A549 (cell line): ENCODE results near the gene FSTL4. TPM values are rescaled to one million over a fixed set of nuclear protein-coding genes. Genes with fewer than 3 reads are reported as not detected.
A peak's percentile ranks its signal among the peaks of the same experiment; 100 is the strongest.

Source experiments
- ATAC-seq, 2 experiments: fragments of 200-7000 bp in 1 of 2; fragments of >200 bp in 1 of 2; cut with Nextera tagmentation in 1 of 2; cut with Tn5 transposase in 1 of 2; 3 replicates each; pipeline versions ENCODE4 v1.8.0 to v1.9.1; 2018 to 2020; ENCODE audit warnings: mild to moderate bottlenecking in 1 of 2, moderate library complexity in 1 of 2
- CTCF ChIA-PET: fragments of 300-600 bp; sonication (Branson Sonifier 250); formaldehyde crosslinking; extraction: SDS; loops from one replicate; lab custom pipeline; 2021; ENCODE audit warnings: antibody characterized with exemption, inconsistent platforms; lab: Yijun Ruan, JAX
- POLR2A ChIA-PET: fragments of 350-600 bp; formaldehyde crosslinking; extraction: SDS; loops from one replicate; lab custom pipeline; 2021; ENCODE audit warnings: antibody characterized with exemption, inconsistent platforms; lab: Yijun Ruan, JAX
- DNase-seq, 2 experiments: peaks; one replicate each; pipeline versions ENCODE4 v3.0.0 to v3.0.0-alpha.2; 2011 to 2016; ENCODE audit warnings: low read depth in 1 of 2, low spot score in 1 of 2
- FAIRE-seq: peaks from 2 replicates; lab custom pipeline; 2011; peaks lifted over from hg19 to GRCh38; lab: Jason Lieb, UNC
- H3K27ac ChIP-seq, 2 experiments: fragments of >200 bp; sonication (Bioruptor Twin); formaldehyde crosslinking; 3 replicates each; pipeline ENCODE4 v1.5.1; 2016 to 2017
- H3K4me1 ChIP-seq: fragments of >200 bp; sonication (Bioruptor Twin); formaldehyde crosslinking; 3 replicates; pipeline ENCODE4 v1.6.1; 2016
- H3K4me2 ChIP-seq: fragments of >200 bp; sonication (Bioruptor Twin); formaldehyde crosslinking; 3 replicates; pipeline ENCODE4 v1.6.1; 2016
- H3K4me3 ChIP-seq: fragments of >200 bp; sonication (Bioruptor Twin); formaldehyde crosslinking; 3 replicates; pipeline ENCODE4 v1.5.1; 2016
- H3K9me3 ChIP-seq: fragments of >200 bp; sonication (Bioruptor Twin); formaldehyde crosslinking; 3 replicates; pipeline ENCODE4 v1.6.1; 2016
- ATOH8 ChIP-seq: fragments of 250-450 bp; sonication (Bioruptor Pico); IDR thresholded peaks from 2 replicates; pipeline ENCODE4 v1.5.0; 2020; ENCODE audit warnings: low read depth, mild to moderate bottlenecking, moderate library complexity
- BHLHE40 ChIP-seq: IDR thresholded peaks from 2 replicates; pipeline ENCODE4 v1.6.1; 2012; ENCODE audit warnings: low read depth, low read length, inconsistent platforms
- E2F6 ChIP-seq: IDR thresholded peaks from 2 replicates; pipeline ENCODE4 v1.6.1; 2012; ENCODE audit warnings: low read depth, borderline replicate concordance
- FOSB ChIP-seq: fragments of 250-450 bp; sonication (Bioruptor Pico); IDR thresholded peaks from 2 replicates; pipeline ENCODE4 v1.5.0; 2020; ENCODE audit warnings: mild to moderate bottlenecking, moderate library complexity
- HDAC2 ChIP-seq: fragments of 200-600 bp; sonication (generic); IDR thresholded peaks from 2 replicates; pipeline ENCODE4 v1.6.1; 2016
- JUN ChIP-seq, 2 experiments: fragments of >200 bp; sonication (Bioruptor Twin); formaldehyde crosslinking; IDR thresholded peaks; 2 replicates in 1 of 2; 3 replicates in 1 of 2; pipeline ENCODE4 v1.6.1; 2016 to 2017
- KDM5A ChIP-seq: fragments of 200-600 bp; sonication (generic); IDR thresholded peaks from 2 replicates; pipeline ENCODE4 v1.6.1; 2016; ENCODE audit warnings: antibody characterized with exemption, mild to moderate bottlenecking
- MAFK ChIP-seq: fragments of 450-650 bp; IDR thresholded peaks from 2 replicates; pipeline ENCODE4 v1.6.1; 2014; ENCODE audit not compliant: partially characterized antibody
- MAZ ChIP-seq: fragments of 150-350 bp; IDR thresholded peaks from 2 replicates; pipeline ENCODE4 v1.6.1; 2014; ENCODE audit warnings: antibody characterized with exemption, low read depth, low read length, borderline replicate concordance
- MYC ChIP-seq: IDR thresholded peaks from 2 replicates; pipeline ENCODE4 v1.6.1; 2012; ENCODE audit warnings: mild to moderate bottlenecking, inconsistent platforms, low read length, improper control_type of control experiment, borderline replicate concordance
- NFE2L2 ChIP-seq: fragments of 150-350 bp; conservative IDR thresholded peaks from 2 replicates; pipeline ENCODE4 v1.6.1; 2014; ENCODE audit warnings: low read length
- NPAS2 ChIP-seq: fragments of 250-450 bp; sonication (Bioruptor Pico); IDR thresholded peaks from 2 replicates; pipeline ENCODE4 v1.8.0; 2022; ENCODE audit warnings: mild to moderate bottlenecking, moderate library complexity, borderline replicate concordance
- NR3C1 ChIP-seq: fragments of >200 bp; sonication (Bioruptor Twin); formaldehyde crosslinking; IDR thresholded peaks from 3 replicates; pipeline ENCODE4 v1.6.1; 2017
- PBX3 ChIP-seq: IDR thresholded peaks from 2 replicates; pipeline ENCODE4 v1.6.1; 2012
- RAD21 ChIP-seq, 2 experiments: fragments of >200 bp in 1 of 2; sonication (Bioruptor Twin) in 1 of 2; formaldehyde crosslinking in 1 of 2; IDR thresholded peaks in 1 of 2; conservative IDR thresholded peaks in 1 of 2; 2 replicates in 1 of 2; 3 replicates in 1 of 2; pipeline ENCODE4 v1.6.1; 2012 to 2018; ENCODE audit warnings: inconsistent platforms in 1 of 2
- SMC3 ChIP-seq: fragments of >200 bp; sonication (Bioruptor Twin); formaldehyde crosslinking; IDR thresholded peaks from 3 replicates; pipeline ENCODE4 v1.6.1; 2018; ENCODE audit warnings: inconsistent platforms
- SREBF2 ChIP-seq: fragments of 450-650 bp; IDR thresholded peaks from 2 replicates; pipeline ENCODE4 v1.6.1; 2014; ENCODE audit warnings: mild to moderate bottlenecking, moderate library complexity
- TP53 ChIP-seq: fragments of 250-450 bp; sonication (Bioruptor Pico); IDR thresholded peaks from 2 replicates; pipeline ENCODE4 v1.5.0; 2021; ENCODE audit warnings: mild to moderate bottlenecking, moderate library complexity
- ZFP36 ChIP-seq: fragments of 450-650 bp; IDR thresholded peaks from 2 replicates; pipeline ENCODE4 v1.6.1; 2014; ENCODE audit warnings: borderline replicate concordance; ENCODE audit not compliant: partially characterized antibody
- ZNF302 ChIP-seq: fragments of 250-450 bp; sonication (Bioruptor Pico); IDR thresholded peaks from 2 replicates; pipeline ENCODE4 v1.9.0; 2021; ENCODE audit warnings: inconsistent platforms, mild to moderate bottlenecking, moderate library complexity
- ZSCAN20 ChIP-seq: fragments of 250-450 bp; sonication (Bioruptor Pico); IDR thresholded peaks from 2 replicates; pipeline ENCODE4 v1.8.0; 2022; ENCODE audit warnings: mild to moderate bottlenecking, moderate library complexity
- WGBS: methylation state at CpG from one replicate; pipeline ENCODE4 v1.1.6; 2017; ENCODE audit errors: missing lambda C conversion rate; 5-methylcytosine and 5-hydroxymethylcytosine counted together
- polyA plus RNA-seq, 4 experiments: library from polyadenylated mRNA; depleted of rRNA in 3 of 4; stranded (reverse); fragments of >200 nt; fragmentation: RNase III in 1 of 4; extraction: RNeasy Plus Mini Kit Qiagen cat#74134 plus additional on column Dnase treatment in 1 of 4; gene quantifications; 2 replicates in 3 of 4; 3 replicates in 1 of 4; pipeline ENCODE4 v1.2.3, GENCODE V29; 2011 to 2017
- TF ChIP-seq, protein P1 (sequence below): fragments of 200-600 bp; sonication (generic); IDR thresholded peaks from 2 replicates; pipeline ENCODE4 v1.6.1; 2016; ENCODE audit warnings: antibody characterized with exemption, mild to moderate bottlenecking, moderate library complexity
- TF ChIP-seq, protein P2 (sequence below): fragments of 150-350 bp; IDR thresholded peaks from 2 replicates; pipeline ENCODE4 v1.6.1; 2014; ENCODE audit warnings: low read depth, mild to moderate bottlenecking, low read length
- TF ChIP-seq, protein P3 (sequence below): fragments of 250-450 bp; sonication (Bioruptor Pico); IDR thresholded peaks from 2 replicates; pipeline ENCODE4 v1.5.0; 2021; ENCODE audit warnings: mild to moderate bottlenecking, moderate library complexity, borderline replicate concordance

FSTL4 gene
- polyA plus RNA-seq, 2 of the 4 experiments (the other 2 are of a cell fraction), result 1.6 to 1.8 TPM

- H3K4me1 ChIP-seq, result peaks cover 33% of the 10 kb centered on the region
- ATAC-seq, result no peak
- no peak overlapping the region for H3K27ac ChIP-seq
- 92% methylated on average over 3 of the region's 3 CpGs for WGBS
- H3K4me3 ChIP-seq, result no peak overlapping the region
- ChIA-PET CTCF (interaction anchor here (0.6 to 8.2 kb wide), 14 partner anchors 9 to 462 kb away, joined by 3 to 94 read pairs (median 5); no protein-coding TSS in a partner anchor), POLR2A (no interaction called here)
- H3K9me3 ChIP-seq, result no peaks in the 10 kb centered on the region
- no peak for DNase-seq
- no peak overlapping the region for H3K4me2 ChIP-seq
- peak; percentile 64 for TF ChIP-seq ZFP36
- TF ChIP-seq, protein P1, sequence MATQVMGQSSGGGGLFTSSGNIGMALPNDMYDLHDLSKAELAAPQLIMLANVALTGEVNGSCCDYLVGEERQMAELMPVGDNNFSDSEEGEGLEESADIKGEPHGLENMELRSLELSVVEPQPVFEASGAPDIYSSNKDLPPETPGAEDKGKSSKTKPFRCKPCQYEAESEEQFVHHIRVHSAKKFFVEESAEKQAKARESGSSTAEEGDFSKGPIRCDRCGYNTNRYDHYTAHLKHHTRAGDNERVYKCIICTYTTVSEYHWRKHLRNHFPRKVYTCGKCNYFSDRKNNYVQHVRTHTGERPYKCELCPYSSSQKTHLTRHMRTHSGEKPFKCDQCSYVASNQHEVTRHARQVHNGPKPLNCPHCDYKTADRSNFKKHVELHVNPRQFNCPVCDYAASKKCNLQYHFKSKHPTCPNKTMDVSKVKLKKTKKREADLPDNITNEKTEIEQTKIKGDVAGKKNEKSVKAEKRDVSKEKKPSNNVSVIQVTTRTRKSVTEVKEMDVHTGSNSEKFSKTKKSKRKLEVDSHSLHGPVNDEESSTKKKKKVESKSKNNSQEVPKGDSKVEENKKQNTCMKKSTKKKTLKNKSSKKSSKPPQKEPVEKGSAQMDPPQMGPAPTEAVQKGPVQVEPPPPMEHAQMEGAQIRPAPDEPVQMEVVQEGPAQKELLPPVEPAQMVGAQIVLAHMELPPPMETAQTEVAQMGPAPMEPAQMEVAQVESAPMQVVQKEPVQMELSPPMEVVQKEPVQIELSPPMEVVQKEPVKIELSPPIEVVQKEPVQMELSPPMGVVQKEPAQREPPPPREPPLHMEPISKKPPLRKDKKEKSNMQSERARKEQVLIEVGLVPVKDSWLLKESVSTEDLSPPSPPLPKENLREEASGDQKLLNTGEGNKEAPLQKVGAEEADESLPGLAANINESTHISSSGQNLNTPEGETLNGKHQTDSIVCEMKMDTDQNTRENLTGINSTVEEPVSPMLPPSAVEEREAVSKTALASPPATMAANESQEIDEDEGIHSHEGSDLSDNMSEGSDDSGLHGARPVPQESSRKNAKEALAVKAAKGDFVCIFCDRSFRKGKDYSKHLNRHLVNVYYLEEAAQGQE, result no peak
- no peak for FAIRE-seq
Measured at GRCh38 chr5:133286483-133286882, 325.9 kb downstream of the FSTL4 start.

GRCh38 chr5:133285583-133286021, 326.7 kb downstream of the FSTL4 start:
- 0 out of 3 replicates have a peak overlapping the region, but pooled peaks have one; percentile 25 for H3K4me2 ChIP-seq
- CTCF ChIA-PET, result interaction anchor here (0.6 to 8.2 kb wide), 10 partner anchors 13 to 246 kb away, joined by 3 to 94 read pairs (median 4); no protein-coding TSS in a partner anchor
- POLR2A ChIA-PET, result no interaction called here
- FAIRE-seq (no peak), DNase-seq (peak; percentile 46 to 53), ATAC-seq (peak; percentile 54 to 57)
- peak overlapping the region; percentile 8 to 62; a peak in 3 of 6 replicates for H3K27ac ChIP-seq
- TF ChIP-seq NR3C1 (no peak), MAFK (no peak), NPAS2 (CRISPR knock-in tag) (no peak), FOSB (CRISPR knock-in tag) (no peak), NFE2L2 (no peak)
- 47% methylated on average over 7 of the region's 7 CpGs for WGBS
- H3K4me1 ChIP-seq, result peaks cover 24% of the 10 kb centered on the region
- H3K9me3 ChIP-seq, result no peaks in the 10 kb centered on the region
- no peak overlapping the region for H3K4me3 ChIP-seq

DNA sequence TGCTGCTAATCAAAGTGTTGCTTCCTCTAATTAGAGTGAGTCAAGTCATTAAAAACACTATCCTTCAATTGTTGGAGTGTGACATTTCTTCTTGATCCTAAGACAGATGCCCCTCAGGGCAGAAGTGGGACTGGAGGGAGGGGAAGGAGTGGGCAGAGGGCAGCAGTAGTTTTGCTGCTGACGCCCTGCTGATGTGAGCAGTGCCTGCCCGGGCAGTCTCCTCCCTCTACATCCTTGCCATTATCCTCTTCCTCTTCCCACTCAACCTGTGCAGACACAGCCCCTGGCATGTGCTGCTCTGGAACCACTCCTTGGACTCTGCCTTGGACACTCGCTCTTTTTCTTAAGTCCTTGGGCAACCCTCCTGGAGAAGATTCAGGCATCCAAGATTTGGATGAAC, 328.0 kb downstream of the FSTL4 start:
- TF ChIP-seq ATOH8 (CRISPR knock-in tag) (no peak), TP53 (CRISPR knock-in tag) (no peak), MAZ (no peak), NR3C1 (no peak), E2F6 (no peak), KDM5A (no peak), SREBF2 (no peak), MYC (no peak), ZNF302 (CRISPR knock-in tag) (no peak), JUN (IDR thresholded peaks at IDR 0.05) (no peak), BHLHE40 (no peak), PBX3 (no peak), HDAC2 (no peak), RAD21 (conservative IDR thresholded peaks at IDR 0.05 in 1 of 2, IDR thresholded peaks at IDR 0.05 in 1 of 2) (no peak), MAFK (no peak), ZSCAN20 (no peak), SMC3 (no peak)
- TF ChIP-seq, protein P2, sequence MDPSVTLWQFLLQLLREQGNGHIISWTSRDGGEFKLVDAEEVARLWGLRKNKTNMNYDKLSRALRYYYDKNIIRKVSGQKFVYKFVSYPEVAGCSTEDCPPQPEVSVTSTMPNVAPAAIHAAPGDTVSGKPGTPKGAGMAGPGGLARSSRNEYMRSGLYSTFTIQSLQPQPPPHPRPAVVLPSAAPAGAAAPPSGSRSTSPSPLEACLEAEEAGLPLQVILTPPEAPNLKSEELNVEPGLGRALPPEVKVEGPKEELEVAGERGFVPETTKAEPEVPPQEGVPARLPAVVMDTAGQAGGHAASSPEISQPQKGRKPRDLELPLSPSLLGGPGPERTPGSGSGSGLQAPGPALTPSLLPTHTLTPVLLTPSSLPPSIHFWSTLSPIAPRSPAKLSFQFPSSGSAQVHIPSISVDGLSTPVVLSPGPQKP, result no peak
- TF ChIP-seq, protein P3, sequence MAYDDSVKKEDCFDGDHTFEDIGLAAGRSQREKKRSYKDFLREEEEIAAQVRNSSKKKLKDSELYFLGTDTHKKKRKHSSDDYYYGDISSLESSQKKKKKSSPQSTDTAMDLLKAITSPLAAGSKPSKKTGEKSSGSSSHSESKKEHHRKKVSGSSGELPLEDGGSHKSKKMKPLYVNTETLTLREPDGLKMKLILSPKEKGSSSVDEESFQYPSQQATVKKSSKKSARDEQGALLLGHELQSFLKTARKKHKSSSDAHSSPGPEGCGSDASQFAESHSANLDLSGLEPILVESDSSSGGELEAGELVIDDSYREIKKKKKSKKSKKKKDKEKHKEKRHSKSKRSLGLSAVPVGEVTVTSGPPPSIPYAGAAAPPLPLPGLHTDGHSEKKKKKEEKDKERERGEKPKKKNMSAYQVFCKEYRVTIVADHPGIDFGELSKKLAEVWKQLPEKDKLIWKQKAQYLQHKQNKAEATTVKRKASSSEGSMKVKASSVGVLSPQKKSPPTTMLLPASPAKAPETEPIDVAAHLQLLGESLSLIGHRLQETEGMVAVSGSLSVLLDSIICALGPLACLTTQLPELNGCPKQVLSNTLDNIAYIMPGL (CRISPR knock-in tag), result no peak
- ATAC-seq (no peak), DNase-seq (no peak), FAIRE-seq (no peak)
- ChIA-PET POLR2A (no interaction called here), CTCF (interaction anchor here (1.5 to 8.2 kb wide), 4 partner anchors 12 to 172 kb away, joined by 4 to 94 read pairs (median 22); no protein-coding TSS in a partner anchor)
- no peaks in the 10 kb centered on the region for H3K9me3 ChIP-seq
- peaks cover 14% of the 10 kb centered on the region for H3K4me1 ChIP-seq
- H3K27ac ChIP-seq, result no peak overlapping the region; a peak in 2 of 6 replicates
- no peak overlapping the region for H3K4me2 ChIP-seq
- H3K4me3 ChIP-seq, result no peak overlapping the region
- WGBS, result 90% methylated on average over 3 of the region's 3 CpGs
